A673 (cell line): Measurements from ENCODE around the gene IPP.

ENCODE experiments used
- CTCF ChIP-seq: fragments of 300-800, 200-600 bp; sonication (generic); conservative IDR thresholded peaks from 2 replicates; pipeline ENCODE4 v1.5.1; 2017; ENCODE audit warnings: low read depth, mild to moderate bottlenecking, antibody characterized with exemption, low read length, moderate library complexity, mixed read lengths
- EZH2 ChIP-seq: fragments of 200-600 bp; sonication (generic); IDR thresholded peaks from 2 replicates; pipeline ENCODE4 v1.6.1; 2017; ENCODE audit warnings: borderline replicate concordance, low read depth, mild to moderate bottlenecking, mixed read lengths, antibody characterized with exemption, low read length; ENCODE audit not compliant: poor library complexity, severe bottlenecking

GRCh38 chr1:45767035-45767434, 16.6 kb upstream of the IPP start:
- no peak for TF ChIP-seq CTCF
- TF ChIP-seq EZH2: no peak
